Right lobe of liver (tissue), 4 donors: Measurements from ENCODE around the gene PLEKHG3.

ENCODE experiments used
- CTCF ChIP-seq, 4 donors: fragments of 200-600 bp in 3 of 4; fragments of 450-650 bp in 1 of 4; IDR thresholded peaks; one replicate each; pipeline versions ENCODE4 v1.5.1 to v1.8.0; 2016 to 2022; ENCODE audit warnings: antibody characterized with exemption in 4 of 4, mild to moderate bottlenecking in 2 of 4
- POLR2A ChIP-seq: fragments of 450-650 bp; IDR thresholded peaks from one replicate; pipeline ENCODE4 v1.6.1; 2017; ENCODE audit warnings: antibody characterized with exemption, mild to moderate bottlenecking
- donor health status: DM: no; HTN: no; CAD: no.
- donor health status: DM: no; HTN: no; CAD: no.
- donor health status: DM: no; HTN: yes; CAD: no.

- TF ChIP-seq CTCF (IDR thresholded peaks at IDR 0.05): no peak
- no peak for TF ChIP-seq POLR2A
Measured at GRCh38 chr14:64733321-64733720, 29.1 kb downstream of the PLEKHG3 start.
